Measurements from ENCODE around the gene MTOR. TPM values are rescaled to one million over a fixed set of nuclear protein-coding genes. Genes with fewer than 3 reads are reported as not detected.
A peak's percentile ranks its signal among the peaks of the same experiment; 100 is the strongest.
"Not testable (repeated sequence)": the region's sequence is repeated elsewhere in the genome, so short reads cannot be mapped to it uniquely, and the experiment has no call there.

The MTOR gene
- 27.6 and 46.6 TPM in 2 replicates for total RNA-seq (2014; rRNA removed; shearing (Covaris generic))

DNA sequence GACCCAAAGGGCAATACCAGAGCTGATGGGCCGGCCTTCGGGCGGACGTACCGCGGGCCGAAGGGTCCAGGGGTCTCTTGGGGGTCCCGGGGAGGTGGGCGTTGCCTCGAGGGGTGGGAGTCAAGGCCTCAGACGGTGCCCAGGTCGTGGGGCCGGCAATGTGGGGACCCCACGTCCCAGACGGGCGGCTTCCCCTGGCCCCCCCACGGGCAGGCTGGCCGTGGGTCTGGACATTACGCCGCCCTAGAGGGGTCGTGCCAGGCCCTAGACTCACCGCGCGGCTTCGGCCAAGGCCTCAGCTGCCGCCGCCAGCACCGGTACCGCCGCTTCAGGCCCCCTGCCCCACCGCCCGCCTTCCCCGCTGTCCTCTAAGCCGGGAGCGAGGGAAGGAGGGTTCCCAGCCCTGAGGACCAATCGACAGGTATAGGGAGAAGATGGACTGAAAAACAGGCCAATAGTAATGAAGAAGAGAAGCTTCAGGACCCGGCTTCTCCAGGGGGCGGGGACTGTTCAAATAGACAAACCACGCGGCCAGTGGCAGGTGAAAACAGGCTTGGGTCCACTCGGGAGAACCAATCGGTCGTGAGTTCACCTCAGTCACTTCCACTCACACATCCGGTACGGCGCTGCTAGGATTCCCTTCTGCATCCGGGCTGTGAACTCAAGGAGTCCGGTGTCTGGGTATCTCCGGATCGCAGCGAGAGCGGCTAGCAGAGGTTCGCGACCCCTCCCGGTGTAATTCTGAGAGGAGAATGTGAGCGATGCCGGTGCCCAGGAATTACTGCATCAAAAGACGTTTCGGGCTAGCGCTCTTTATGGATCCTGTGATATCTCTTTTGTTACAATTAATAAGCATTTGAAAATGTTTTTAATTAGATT lies at the start of gene MTOR:
MTOR (minus strand) TSS at position 381 of the 879 bp plus-strand sequence. CDS start 3,142 bp downstream, outside the sequence.
- peak; percentile 100 for DNase-seq (ENCODE audit: low read depth)

DNA sequence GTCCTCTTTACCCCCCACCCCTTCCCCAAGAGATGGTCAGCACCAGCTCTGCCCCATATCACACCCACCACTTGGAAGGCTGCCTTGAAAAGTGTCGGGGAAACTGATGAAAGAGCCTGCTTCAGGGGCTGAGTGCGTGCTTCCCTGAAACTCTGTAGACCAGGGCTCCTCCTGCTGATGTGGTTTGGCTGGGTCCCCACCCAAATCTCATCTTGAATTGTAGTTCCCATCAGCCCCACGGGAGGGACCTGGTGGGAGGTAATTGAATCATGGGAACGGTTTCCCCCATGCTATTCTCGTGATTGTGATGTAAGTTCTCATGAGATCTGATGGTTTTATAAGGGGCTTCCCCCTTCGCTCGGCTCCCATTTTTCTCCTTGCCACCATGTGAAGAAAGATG lies 47.0 kb upstream of the MTOR start:
- no peak for DNase-seq (ENCODE audit: low read depth)

DNA sequence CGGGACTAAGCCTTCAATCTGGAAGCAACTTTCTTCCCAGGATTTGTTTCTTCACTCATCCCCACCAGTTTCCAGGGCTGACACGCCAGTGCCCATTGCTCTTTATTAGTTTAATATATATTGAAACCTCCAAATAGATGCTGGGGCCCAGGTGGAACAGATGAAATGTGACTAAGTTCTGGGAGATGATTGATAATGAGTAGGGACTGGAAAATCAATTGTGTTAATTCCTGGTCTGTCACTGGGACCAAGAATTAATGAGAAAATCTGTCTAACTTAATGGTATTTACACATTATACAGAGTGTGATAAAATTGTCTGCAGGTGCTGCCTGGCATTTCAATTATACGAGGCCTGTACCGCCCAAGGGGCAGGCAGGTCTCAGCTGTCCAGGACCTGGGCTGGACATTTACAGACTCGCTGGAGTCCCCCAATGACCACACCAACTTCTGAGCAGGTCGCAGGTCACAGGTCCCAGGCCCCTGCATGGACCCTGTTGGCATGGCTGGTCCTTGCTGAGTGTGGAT lies 46.4 kb upstream of the MTOR start:
- no peak for DNase-seq (ENCODE audit: low read depth)

DNA sequence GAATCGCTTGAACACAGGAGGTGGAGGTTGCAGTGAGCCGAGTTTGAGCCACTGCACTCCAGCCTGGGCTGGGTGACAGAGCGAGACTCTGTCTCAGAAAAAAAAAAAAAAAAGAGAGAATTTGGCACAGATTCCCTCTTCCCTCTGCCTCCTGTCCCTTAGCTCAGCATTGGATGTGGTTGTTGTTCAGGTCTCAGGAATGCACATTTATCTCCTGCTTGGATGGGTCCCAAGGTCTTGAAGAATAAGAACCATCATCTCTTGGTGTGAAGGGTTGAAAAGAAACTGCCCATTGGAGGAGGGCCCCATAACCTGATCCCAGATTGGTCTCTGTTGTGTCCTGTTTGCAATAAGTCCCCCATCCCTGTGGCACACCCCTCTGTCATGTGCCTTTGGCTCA lies 45.5 kb upstream of the MTOR start:
- DNase-seq (ENCODE audit: low read depth) = peak; percentile 61

DNA sequence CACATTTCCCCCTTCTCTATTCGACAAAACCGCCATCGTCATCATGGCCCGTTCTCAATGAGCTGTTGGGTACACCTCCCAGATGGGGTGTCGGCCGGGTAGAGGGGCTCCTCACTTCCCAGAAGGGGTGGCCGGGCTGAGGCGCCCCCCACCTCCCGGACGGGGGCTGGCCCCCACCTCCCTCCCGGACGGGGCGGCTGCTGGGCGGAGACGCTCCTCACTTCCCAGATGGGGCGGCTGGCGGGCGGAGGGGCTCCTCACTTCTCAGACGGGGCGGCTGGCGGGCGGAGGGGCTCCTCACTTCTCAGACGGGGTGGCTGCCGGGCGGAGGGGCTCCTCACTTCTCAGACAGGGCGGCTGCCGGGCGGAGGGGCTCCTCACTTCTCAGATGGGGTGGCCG lies 43.2 kb upstream of the MTOR start:
- DNase-seq (ENCODE audit: low read depth) = not testable (repeated sequence)

- DNase-seq (ENCODE audit: low read depth) = no peak
Measured at GRCh38 chr1:11302366-11302765, 40.0 kb upstream of the MTOR start.

- no peak for DNase-seq (ENCODE audit: low read depth)
Measured at GRCh38 chr1:11301601-11302000, 39.2 kb upstream of the MTOR start.

DNA sequence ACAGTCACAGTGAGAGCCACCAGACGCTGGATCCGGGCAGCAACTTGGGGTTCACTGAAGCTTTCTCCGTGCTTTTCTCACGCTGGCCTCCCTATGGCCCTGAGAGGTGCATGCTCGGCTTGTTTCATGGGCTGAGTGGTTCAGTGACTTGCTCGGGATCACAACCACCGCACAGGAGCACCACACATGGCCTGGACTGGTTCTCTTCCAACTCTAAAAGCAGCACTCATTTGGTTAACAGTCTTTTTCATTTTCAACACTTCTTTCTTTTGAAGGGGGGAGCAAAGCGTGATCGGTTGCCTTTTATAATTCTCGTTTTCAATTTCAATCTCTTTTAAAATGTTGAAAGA lies 36.8 kb upstream of the MTOR start:
- DNase-seq (ENCODE audit: low read depth) = no peak

GRCh38 chr1:11298390-11299224 lies 36.3 kb upstream of the MTOR start:
- DNase-seq (ENCODE audit: low read depth) = no peak

DNA sequence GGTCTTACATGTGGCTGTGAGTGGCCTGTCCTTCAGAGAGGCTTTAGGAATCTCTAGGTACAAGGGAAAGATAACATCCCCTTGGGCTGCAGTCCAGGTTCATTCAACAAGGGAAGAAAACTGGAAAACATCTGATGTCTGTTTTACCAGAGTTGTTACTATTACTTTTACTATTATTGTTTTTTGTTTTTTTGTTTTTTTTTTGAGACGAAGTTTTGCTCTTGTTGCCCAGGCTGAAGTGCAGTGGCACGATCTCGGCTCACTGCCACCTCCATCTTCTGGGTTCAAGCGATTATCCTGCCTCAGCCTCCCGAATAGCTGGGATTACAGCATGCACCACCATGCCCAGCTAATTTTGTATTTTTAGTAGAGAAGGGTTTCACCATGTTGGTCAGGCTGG lies 35.4 kb upstream of the MTOR start:
- not testable (repeated sequence) for DNase-seq (ENCODE audit: low read depth)

DNA sequence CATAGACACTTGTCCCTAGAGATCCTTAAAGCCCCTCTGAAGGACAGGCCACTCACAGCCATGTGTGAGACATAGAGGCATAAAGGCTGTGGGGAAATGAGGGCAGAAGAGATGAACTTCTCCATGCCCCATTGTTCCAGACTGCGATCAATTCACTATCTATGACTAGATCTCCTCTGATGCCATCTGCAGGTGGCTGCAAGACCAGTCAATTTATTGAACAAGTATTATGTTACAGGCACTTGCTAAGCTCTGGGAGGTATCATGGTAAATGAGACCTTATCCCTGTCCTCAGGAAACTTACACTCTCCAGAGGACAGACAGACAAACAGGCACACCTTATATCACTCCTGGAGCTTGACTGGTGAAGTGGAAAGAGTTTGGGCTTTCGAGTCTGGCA lies 33.6 kb upstream of the MTOR start:
- DNase-seq (ENCODE audit: low read depth) = no peak

DNA sequence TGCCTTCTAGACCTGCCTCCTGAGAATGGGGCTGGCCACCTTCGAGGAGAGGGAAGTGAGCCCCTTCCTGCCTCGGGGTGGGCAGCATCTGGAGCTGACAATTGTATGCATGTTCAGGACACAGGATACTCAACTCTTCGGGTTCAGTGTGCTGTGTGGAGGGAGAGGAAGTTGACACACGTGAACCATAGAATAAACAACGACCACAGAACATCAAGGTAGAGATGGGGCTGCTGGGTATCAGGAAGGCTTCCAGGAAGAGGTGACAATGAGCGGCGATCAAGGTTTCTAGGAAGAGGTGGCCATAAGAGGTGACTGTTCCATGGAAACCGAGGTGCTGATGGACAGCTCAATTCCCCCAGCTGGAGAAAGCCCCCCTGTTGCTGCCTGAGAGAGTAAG lies 32.6 kb upstream of the MTOR start:
- no peak for DNase-seq (ENCODE audit: low read depth)

- DNase-seq (ENCODE audit: low read depth) = peak; percentile 40
Measured at GRCh38 chr1:11293856-11294255, 31.5 kb upstream of the MTOR start.

DNA sequence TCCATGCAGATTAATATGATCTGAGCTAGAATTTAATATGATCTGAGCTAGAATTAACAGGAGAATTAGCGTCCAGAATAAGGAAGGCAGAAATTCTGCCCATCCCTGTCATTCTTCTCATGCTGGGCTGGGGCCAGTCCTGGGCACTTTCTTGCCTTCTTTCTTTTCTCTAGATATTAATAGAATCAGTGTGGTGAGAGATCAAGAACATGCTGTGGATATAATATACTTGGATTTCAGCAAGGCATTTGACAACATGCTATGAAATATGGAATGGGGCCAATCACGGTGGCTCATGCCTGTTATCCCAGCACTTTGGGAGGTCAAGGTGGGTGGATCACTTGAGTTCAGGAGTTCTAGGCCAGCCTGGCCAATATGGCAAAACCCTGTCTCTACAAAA lies 28.7 kb upstream of the MTOR start:
- no peak for DNase-seq (ENCODE audit: low read depth)

DNA sequence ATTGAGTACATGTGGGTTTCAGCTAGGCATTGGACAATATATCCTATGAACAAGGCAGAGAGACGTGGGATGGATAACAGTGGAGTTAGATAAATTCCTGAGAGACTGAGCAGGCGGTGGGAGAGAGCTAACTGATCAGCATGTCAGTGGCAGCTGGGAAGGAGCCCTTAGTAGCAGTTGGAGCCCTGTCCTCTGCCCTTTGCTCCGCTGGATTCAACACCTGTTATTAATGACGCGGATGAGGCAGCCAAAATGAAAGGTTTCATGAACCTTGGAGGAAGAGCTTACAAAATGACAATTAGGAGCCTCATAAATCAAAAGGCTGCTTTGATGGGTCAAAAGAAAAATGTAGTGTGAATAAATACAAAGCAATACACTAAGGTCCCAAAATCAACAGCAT lies 26.7 kb upstream of the MTOR start:
- DNase-seq (ENCODE audit: low read depth) = no peak

DNA sequence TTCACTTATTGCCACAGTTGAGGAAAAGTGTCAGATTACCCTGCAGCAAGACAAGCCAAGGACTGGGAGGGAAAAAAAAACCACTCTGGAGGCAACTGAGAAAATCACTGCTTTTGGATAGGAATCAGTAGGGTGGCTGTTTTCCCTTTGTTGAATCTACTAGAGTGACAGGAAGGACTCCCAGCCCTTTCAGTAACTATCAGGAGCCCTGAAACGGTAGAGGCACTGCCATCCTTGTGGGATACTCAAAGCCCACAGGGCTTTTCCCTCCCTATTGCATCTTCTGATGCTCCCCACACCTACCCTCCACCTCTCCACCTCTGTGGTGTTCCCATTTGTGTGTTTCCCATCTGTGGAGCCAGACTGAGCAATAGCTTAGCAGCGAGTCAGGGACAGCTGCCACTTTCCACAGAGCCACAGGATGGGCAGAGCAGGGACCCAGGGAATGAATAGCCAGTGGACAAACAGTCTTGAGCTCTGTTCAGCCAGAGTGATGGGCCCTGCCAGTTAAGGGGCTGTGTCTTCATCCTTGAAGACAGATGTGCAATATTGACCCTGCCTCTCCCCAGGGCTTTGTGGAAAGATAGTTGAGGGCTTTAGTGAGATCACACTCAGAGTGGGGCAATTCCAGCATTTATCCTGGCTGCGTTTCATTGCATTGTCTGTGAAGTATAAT lies 24.5 kb upstream of the MTOR start:
- peak; percentile 48 for DNase-seq (ENCODE audit: low read depth)

DNA sequence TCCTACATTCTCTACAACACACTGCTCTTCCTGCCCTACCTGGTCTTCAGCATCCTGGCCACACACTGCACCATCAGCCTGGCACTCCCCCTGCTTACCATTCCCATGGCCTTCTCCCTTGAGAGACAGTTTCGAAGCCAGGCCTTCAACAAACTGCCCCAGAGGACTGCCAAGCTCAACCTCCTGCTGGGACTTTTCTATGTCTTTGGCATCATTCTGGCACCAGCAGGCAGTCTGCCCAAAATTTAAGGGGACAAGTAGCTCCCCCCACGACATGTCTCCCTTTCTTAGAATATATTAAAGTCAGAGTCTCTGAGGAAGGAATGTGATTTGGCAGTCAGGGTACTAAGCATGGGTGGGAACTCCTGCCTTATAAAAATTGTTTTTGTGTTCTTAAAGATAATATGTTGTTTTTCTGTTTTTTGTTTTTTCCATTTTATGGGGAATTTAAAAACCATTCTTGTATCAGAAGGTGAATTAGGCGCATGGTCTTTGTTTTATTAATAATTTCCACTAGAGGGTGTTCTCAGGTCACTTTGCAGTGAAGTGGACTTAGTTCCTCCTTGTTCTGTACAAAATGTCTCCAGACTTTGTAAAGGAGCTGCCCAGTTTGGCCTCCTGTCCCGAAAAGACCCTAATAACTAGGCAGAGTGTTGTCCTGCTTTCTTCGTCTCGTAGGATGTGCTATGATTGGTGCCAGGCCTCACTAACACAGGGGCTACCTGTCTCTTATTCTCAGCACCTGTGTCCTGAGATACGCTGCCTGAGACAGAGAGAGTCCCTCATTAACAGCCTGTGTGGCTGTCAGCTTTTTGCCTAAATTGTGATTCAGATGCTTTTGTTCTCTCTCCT lies 23.8 kb upstream of the MTOR start:
- DNase-seq (ENCODE audit: low read depth) = peak; percentile 28

DNA sequence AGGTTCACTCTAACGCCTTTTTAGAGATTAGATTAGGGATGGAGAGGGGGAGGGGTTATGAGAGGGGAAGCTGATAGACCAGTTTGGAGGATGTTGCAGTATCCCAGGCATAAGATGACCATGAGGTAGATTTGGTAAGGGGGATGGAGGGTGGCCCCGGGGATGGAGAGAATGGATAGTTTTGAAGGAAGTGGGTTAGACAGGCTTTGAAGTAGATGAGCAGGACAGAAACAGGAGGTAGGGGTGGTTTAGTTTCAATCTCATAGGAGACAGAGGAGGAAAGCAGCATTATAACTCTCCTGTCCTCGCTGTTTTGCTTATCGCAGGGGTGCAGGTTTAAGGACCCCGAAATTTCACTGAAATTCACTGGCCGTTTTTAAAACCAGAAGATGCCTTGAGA lies 22.4 kb upstream of the MTOR start:
- DNase-seq (ENCODE audit: low read depth) = no peak

DNA sequence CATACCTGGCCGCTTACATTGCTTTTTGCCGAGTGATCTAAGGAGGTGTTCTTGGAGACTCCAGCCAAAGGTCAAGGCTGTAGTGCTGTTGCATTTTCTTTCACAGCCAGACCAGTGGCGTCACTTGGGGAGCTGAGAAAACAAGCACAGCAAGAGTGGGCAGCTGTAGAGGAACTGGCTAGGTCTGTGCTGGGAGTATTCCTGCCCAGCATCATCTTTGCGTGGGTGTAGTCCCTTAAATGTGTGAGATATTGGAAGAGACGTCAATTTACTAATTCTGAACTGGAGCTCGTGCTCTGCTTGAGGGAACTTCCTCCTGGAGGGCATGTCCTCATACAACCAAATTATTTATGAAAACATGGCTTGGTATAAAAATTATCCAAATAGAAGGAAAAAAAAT lies 20.8 kb upstream of the MTOR start:
- no peak for DNase-seq (ENCODE audit: low read depth)

DNA sequence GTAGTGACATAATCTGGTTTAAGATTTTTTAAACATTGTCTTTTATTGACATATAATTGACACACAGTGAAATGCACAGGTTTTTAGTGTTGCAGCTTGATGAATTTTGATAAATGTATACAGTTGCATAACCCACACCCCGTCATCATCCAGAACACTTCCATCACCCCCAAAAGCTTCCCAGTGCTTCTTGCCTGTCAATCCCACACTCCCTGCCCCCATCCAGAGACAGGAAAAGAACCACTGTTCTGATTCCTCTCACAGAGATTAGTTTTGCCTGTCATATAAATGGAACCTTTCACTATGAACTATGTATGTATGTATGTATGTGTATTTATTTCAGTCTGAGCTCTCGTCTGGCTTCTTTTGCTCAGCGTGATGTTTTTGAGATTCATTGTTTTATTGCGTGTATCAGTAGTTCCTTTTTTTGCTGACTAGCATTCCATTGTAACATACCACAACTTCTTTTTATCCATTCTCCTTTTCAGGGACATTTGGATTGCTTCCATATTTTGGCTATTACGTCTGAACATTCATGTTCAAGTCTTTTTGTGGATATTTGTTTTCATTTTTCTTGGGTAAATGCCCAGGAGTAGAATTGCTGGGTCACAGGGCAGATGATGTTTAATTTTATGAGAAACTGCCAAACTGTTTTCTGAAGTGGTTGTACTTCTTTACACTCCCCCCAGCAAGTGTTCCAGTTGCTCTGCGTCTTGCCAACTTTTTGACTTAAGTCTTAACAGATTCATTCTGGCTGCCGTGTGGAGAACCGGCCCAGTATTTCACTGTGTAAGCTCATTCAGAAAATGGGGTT lies 19.4 kb upstream of the MTOR start:
- peak; percentile 52 for DNase-seq (ENCODE audit: low read depth)
